ENCODE measurements around the gene SVIL.

Gene SVIL

GRCh38 chr10:29671228-29671780 lies 36.5 kb upstream of the SVIL start:
- no peak overlapping the region for H3K4me3 ChIP-seq
- no peak for TF ChIP-seq CTCF (IDR thresholded peaks at IDR 0.05)
- H3K27ac ChIP-seq, result no peak overlapping the region
- DNase-seq (ENCODE audit: low spot score), result no peak

GRCh38 chr10:29670761-29671160 lies 36.0 kb upstream of the SVIL start:
- Histone ChIP-seq H3K27ac (peak overlapping the region in 1 of 2 donors; percentile 19), H3K4me3 (no peak overlapping the region)
- DNase-seq (ENCODE audit: low spot score), result no peak
- TF ChIP-seq CTCF (IDR thresholded peaks at IDR 0.05), result no peak

GRCh38 chr10:29669149-29669548 lies 34.4 kb upstream of the SVIL start:
- Histone ChIP-seq H3K27ac (peak overlapping the region; percentile 20 to 23), H3K4me3 (no peak overlapping the region)
- no peak for DNase-seq (ENCODE audit: low spot score)
- no peak for TF ChIP-seq CTCF (IDR thresholded peaks at IDR 0.05)

GRCh38 chr10:29668628-29669027 lies 33.9 kb upstream of the SVIL start:
- TF ChIP-seq CTCF (IDR thresholded peaks at IDR 0.05), result no peak

GRCh38 chr10:29667191-29667590 lies 32.4 kb upstream of the SVIL start:
- Histone ChIP-seq H3K27ac (peak overlapping the region in 1 of 2 donors; percentile 1), H3K4me3 (no peak overlapping the region)
- no peak for TF ChIP-seq CTCF (IDR thresholded peaks at IDR 0.05)
- no peak for DNase-seq (ENCODE audit: low spot score)

More at GRCh38 chr10:29668628-29669027, 33.9 kb upstream of the SVIL start:
- DNase-seq (ENCODE audit: low spot score), result no peak
- H3K4me3 ChIP-seq, result no peak overlapping the region
- H3K27ac ChIP-seq, result peak overlapping the region; percentile 20 to 23

GRCh38 chr10:29666201-29666600 lies 31.4 kb upstream of the SVIL start:
- Histone ChIP-seq H3K27ac (no peak overlapping the region), H3K4me3 (no peak overlapping the region)
- DNase-seq (ENCODE audit: low spot score), result no peak
- no peak for TF ChIP-seq CTCF (IDR thresholded peaks at IDR 0.05)

GRCh38 chr10:29663718-29664117 lies 28.9 kb upstream of the SVIL start:
- no peak overlapping the region for H3K27ac ChIP-seq
- no peak for DNase-seq (ENCODE audit: low spot score)
- no peak for TF ChIP-seq CTCF (IDR thresholded peaks at IDR 0.05)
- no peak overlapping the region for H3K4me3 ChIP-seq

Measured in coronary artery (tissue), 2 donors.